GM23248 (cell line): ENCODE results near the gene RASD2. TPM values are rescaled to one million over a fixed set of nuclear protein-coding genes. Genes with fewer than 3 reads are reported as not detected.

Experiments used
- DNase-seq: peaks from one replicate; pipeline ENCODE4 v3.0.0-alpha.2; 2015
- H2AFZ ChIP-seq: fragments of 200-600 bp; sonication (generic); 2 replicates; pipeline ENCODE4 v1.6.1; 2016; ENCODE audit warnings: antibody characterized with exemption
- H3F3A ChIP-seq: fragments of 200-600 bp; sonication (generic); 2 replicates; pipeline ENCODE4 v1.6.1; 2016; ENCODE audit warnings: mild to moderate bottlenecking, antibody characterized with exemption, mixed run types; ENCODE audit not compliant: insufficient read depth
- H3K27ac ChIP-seq: fragments of 200-600 bp; sonication (generic); 2 replicates; pipeline ENCODE4 v1.5.1; 2016; ENCODE audit warnings: mild to moderate bottlenecking
- H3K27me3 ChIP-seq: fragments of 200-600 bp; sonication (generic); replicated peaks from 2 replicates; pipeline ENCODE4 v1.6.1; 2016; ENCODE audit warnings: mild to moderate bottlenecking; ENCODE audit not compliant: insufficient read depth
- H3K36me3 ChIP-seq: fragments of 200-600 bp; sonication (generic); 2 replicates; pipeline ENCODE4 v1.6.1; 2016; ENCODE audit warnings: low read depth, mild to moderate bottlenecking
- H3K4me1 ChIP-seq: fragments of 200-600 bp; sonication (generic); 2 replicates; pipeline ENCODE4 v1.6.1; 2016; ENCODE audit warnings: mild to moderate bottlenecking; ENCODE audit not compliant: insufficient read depth
- H3K4me2 ChIP-seq: fragments of 200-600 bp; sonication (generic); one replicate; pipeline ENCODE4 v1.6.1; 2016; ENCODE audit warnings: mild to moderate bottlenecking; ENCODE audit not compliant: unreplicated experiment
- H3K4me3 ChIP-seq: fragments of 200-600 bp; sonication (generic); 2 replicates; pipeline ENCODE4 v1.5.1; 2016; ENCODE audit warnings: mild to moderate bottlenecking
- H3K79me2 ChIP-seq: fragments of 200-600 bp; sonication (generic); 2 replicates; pipeline ENCODE4 v1.6.1; 2016; ENCODE audit warnings: mild to moderate bottlenecking; ENCODE audit not compliant: insufficient read depth
- H3K9ac ChIP-seq: fragments of 200-600 bp; sonication (generic); 2 replicates; pipeline ENCODE4 v1.6.1; 2016; ENCODE audit warnings: mild to moderate bottlenecking
- H3K9me2 ChIP-seq: fragments of 200-600 bp; sonication (generic); 2 replicates; pipeline ENCODE4 v1.6.1; 2016; ENCODE audit warnings: mixed run types, mild to moderate bottlenecking, moderate library complexity; ENCODE audit not compliant: insufficient read depth
- H3K9me3 ChIP-seq: fragments of 200-600 bp; sonication (generic); one replicate; pipeline ENCODE4 v1.6.1; 2017; ENCODE audit warnings: low read depth
- H4K20me1 ChIP-seq: fragments of 200-600 bp; sonication (generic); 2 replicates; pipeline ENCODE4 v1.6.0; 2016; ENCODE audit not compliant: insufficient read depth
- EZH2 ChIP-seq: fragments of 200-600 bp; sonication (generic); IDR thresholded peaks from 2 replicates; pipeline ENCODE4 v1.6.1; 2018; ENCODE audit warnings: antibody characterized with exemption, mild to moderate bottlenecking; ENCODE audit not compliant: insufficient read depth, poor library complexity, severe bottlenecking
- EZH2phosphoT487 ChIP-seq: fragments of 200-600 bp; sonication (generic); IDR thresholded peaks from 2 replicates; pipeline ENCODE4 v1.6.1; 2018; ENCODE audit warnings: antibody characterized with exemption, moderate library complexity, mild to moderate bottlenecking, low read depth; ENCODE audit not compliant: insufficient read depth
- WGBS, 2 experiments: methylation state at CpG; one replicate each; pipeline ENCODE4 v1.1.6; 2015 to 2017; ENCODE audit warnings: low lambda C conversion rate in 2 of 2, low coverage in 1 of 2; ENCODE audit errors: missing lambda C conversion rate in 2 of 2; 5-methylcytosine and 5-hydroxymethylcytosine counted together
- in situ Hi-C: fragments of 300-500 bp; cut with MboI; formaldehyde crosslinking; loops from 2 replicates; pipeline ENCODE4 v1.15.0; 2020
- polyA plus RNA-seq: library from polyadenylated mRNA; unstranded; fragments of >200 nt; fragmentation: Nextera tagmentation; extraction: Ambion mirVana; gene quantifications from 2 replicates; pipeline ENCODE4 v1.2.1, GENCODE V29; 2016
- total RNA-seq: library from RNA; depleted of rRNA; stranded (reverse); fragments of >200 nt; shearing (Covaris generic); gene quantifications from 2 replicates; pipeline ENCODE4 v1.2.3, GENCODE V29; 2014

RASD2 gene
- total and polyA plus RNA-seq, 2 experiments from 2014 or later = 0.76 to 1.5 TPM

- Histone ChIP-seq H3K9me3 (no peaks in the 10 kb centered on the region), H3F3A (no peaks in the 10 kb centered on the region), H3K4me2 (no peak overlapping the region), H3K9ac (no peak overlapping the region), H3K79me2 (no peaks in the 10 kb centered on the region), H3K27ac (no peak overlapping the region), H2AFZ (no peak overlapping the region), H3K9me2 (no peaks in the 10 kb centered on the region), H3K4me3 (no peak overlapping the region), H3K4me1 (no peaks in the 10 kb centered on the region), H3K27me3 (no peaks in the 10 kb centered on the region), H4K20me1 (no peaks in the 10 kb centered on the region), H3K36me3 (no peaks in the 10 kb centered on the region)
- WGBS, 2 experiments = 60 to 66% methylated on average over 6 of the region's 6 CpGs
- no peak for DNase-seq
- in situ Hi-C loops = no loop called here
- TF ChIP-seq EZH2phosphoT487 = no peak
- no peak for TF ChIP-seq EZH2
Observed at GRCh38 chr22:35496768-35497312, 43.8 kb upstream of the RASD2 start.

DNA sequence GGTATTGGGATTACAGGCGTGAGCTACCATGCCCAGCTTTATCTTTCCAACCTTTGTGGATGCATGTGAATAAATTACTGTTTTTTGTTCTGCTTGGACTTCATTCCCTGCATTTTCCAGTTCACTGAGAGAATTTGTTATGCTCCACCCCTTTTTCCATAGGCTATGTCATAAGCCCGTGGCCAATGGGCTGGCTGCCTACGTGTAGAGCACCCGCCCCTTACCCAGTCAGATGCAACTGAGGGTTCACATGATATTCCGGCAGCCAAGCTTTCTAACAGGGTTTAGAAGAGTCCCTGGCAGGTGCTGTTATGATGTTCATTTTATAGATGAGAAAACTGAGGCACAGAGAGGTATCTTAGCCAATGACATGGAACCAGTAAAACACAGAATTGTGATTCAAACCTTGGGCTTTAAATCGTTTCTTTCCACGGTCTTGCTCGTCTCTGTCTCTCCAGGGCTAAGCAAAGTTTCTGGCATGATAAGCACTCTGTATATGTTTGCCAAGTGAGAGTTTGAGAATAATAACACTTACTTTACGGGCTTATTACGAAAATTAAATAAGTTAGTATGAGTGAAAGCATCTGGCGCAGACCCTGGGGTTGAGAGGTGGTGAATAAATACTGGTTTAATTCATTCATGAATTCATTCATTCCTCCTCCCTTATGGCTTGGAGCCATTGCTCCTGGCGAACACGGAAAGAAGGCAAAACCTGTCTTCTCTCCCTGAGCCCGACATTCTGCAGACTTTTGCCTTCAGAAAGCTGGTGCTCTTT lies 42.4 kb upstream of the RASD2 start:
- Histone ChIP-seq H3K9me2 (no peaks in the 10 kb centered on the region), H3K36me3 (no peaks in the 10 kb centered on the region), H3K79me2 (no peaks in the 10 kb centered on the region), H3K9me3 (no peaks in the 10 kb centered on the region), H3K4me1 (no peaks in the 10 kb centered on the region), H3K27ac (no peak overlapping the region), H3K4me2 (no peak overlapping the region), H3K4me3 (no peak overlapping the region), H3K9ac (no peak overlapping the region), H4K20me1 (no peaks in the 10 kb centered on the region), H2AFZ (no peak overlapping the region), H3F3A (no peaks in the 10 kb centered on the region), H3K27me3 (no peaks in the 10 kb centered on the region)
- DNase-seq = no peak
- in situ Hi-C loops = no loop called here
- no peak for TF ChIP-seq EZH2phosphoT487
- no peak for TF ChIP-seq EZH2
- 62 to 66% methylated on average over 14 of the region's 14 CpGs for WGBS, 2 experiments

- H3K27me3 ChIP-seq = no peaks in the 10 kb centered on the region
- no peaks in the 10 kb centered on the region for H3K9me2 ChIP-seq
- no peak for DNase-seq
- H4K20me1 ChIP-seq = no peaks in the 10 kb centered on the region
- H3K9me3 ChIP-seq = no peaks in the 10 kb centered on the region
- in situ Hi-C loops = no loop called here
- H2AFZ ChIP-seq = no peak overlapping the region
- no peak overlapping the region for H3K9ac ChIP-seq
- H3K4me2 ChIP-seq = no peak overlapping the region
- no peaks in the 10 kb centered on the region for H3K4me1 ChIP-seq
- H3K36me3 ChIP-seq = no peaks in the 10 kb centered on the region
- no peaks in the 10 kb centered on the region for H3F3A ChIP-seq
- H3K79me2 ChIP-seq = no peaks in the 10 kb centered on the region
- H3K4me3 ChIP-seq = no peak overlapping the region
- WGBS, 2 experiments = 33 to 38% methylated on average over 3 of the region's 3 CpGs
- TF ChIP-seq EZH2 (no peak), EZH2phosphoT487 (no peak)
- no peak overlapping the region for H3K27ac ChIP-seq
Observed at GRCh38 chr22:35502836-35503235, 37.8 kb upstream of the RASD2 start.

- Histone ChIP-seq H3K9me3 (no peaks in the 10 kb centered on the region), H3K79me2 (no peaks in the 10 kb centered on the region), H3K27me3 (no peaks in the 10 kb centered on the region), H3K4me2 (no peak overlapping the region), H3K36me3 (no peaks in the 10 kb centered on the region), H3K9me2 (no peaks in the 10 kb centered on the region), H3K27ac (no peak overlapping the region), H3F3A (peaks cover 10% of the 10 kb centered on the region; the same call in 1 of the 2 replicates), H3K9ac (no peak overlapping the region), H4K20me1 (no peaks in the 10 kb centered on the region), H3K4me3 (no peak overlapping the region), H3K4me1 (peaks cover 7% of the 10 kb centered on the region), H2AFZ (no peak overlapping the region)
- 55 to 57% methylated on average over 7 of the region's 7 CpGs for WGBS, 2 experiments
- TF ChIP-seq EZH2 (no peak), EZH2phosphoT487 (no peak)
- in situ Hi-C loops = no loop called here
- DNase-seq = no peak
Observed at GRCh38 chr22:35505399-35506258, 35.0 kb upstream of the RASD2 start.
